ENCODE data around the gene LMX1B.

GRCh38 chr9:126582427-126582826 is 31.3 kb upstream of the LMX1B start:
- TF ChIP-seq EZH2phosphoT487 (IDR thresholded peaks at IDR 0.05; ENCODE audit: borderline replicate concordance, low read depth) (no peak), CTCF (IDR thresholded peaks at IDR 0.05) (no peak), MAX (IDR thresholded peaks at IDR 0.05; ENCODE audit: low read depth) (no peak), POLR2AphosphoS5 (IDR thresholded peaks at IDR 0.05; ENCODE audit: low read depth, low read length) (no peak), RCOR1 (IDR thresholded peaks at IDR 0.05; ENCODE audit: low read length) (no peak), JUND (IDR thresholded peaks at IDR 0.05) (no peak), GATA2 (CRISPR knock-in tag; IDR thresholded peaks at IDR 0.05) (no peak), PBX3 (IDR thresholded peaks at IDR 0.05) (no peak)

Measured in SK-N-SH (cell line).